Measurements from ENCODE around the gene ZNF777.
A peak's percentile ranks its signal among the peaks of the same experiment; 100 is the strongest.

Gene ZNF777

DNA sequence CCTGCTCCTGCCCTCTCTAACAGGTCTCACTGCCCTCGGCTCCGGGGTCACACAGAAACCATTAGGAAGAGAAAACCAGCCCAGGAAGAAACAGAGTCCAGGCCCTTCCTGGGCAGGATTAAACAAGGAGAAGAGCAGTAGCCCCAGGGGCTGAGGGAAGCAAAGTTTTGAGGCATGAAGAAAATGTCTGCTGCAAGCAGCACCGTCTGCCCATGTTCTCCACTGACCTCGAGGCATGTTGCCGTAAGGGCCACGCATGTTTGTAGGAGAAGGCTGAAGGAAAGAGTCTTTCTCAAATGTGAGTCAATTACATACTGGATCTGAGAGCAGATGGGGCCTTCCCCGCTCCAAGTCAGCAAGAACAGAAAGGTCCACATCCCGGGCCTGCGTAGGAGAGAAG lies 32.5 kb upstream of the ZNF777 start:
- TF ChIP-seq POLR2A (IDR thresholded peaks at IDR 0.05; ENCODE audit: low read length) (no peak), GATA1 (IDR thresholded peaks at IDR 0.05; ENCODE audit: low read depth, low read length) (no peak)
- DNase-seq = no peak

DNA sequence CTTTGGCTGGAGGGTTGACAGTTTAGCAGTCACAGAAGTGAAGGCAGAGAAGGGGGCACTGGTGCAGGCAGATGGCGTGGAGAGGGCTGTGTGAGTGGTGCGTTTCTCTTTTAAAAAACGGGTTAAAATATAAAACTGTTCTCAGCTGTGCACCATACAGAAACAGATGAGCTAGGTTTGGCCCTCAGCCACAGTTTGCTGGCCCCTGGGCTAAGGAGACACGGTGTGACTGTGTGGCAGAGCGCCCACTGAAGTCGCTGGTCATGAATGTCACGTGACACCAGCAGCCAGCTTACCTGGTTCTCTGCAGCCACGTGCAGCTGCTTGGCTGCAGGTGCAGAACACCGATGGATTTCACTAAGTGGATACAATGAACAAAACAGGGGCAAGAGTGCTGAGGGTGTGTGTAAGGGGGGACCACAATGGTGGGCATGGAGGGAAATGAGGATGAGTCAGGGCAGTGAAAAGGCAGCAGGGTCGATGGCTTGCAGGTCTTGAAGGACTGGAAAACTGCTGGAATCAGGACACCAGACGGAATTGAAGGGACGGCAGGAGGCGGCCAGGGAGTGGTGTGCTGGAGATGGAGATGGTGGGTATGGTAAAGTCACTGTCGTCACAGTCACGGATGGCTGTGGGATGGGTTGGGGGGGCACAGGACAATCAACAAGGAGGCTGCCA lies 29.4 kb upstream of the ZNF777 start:
- TF ChIP-seq GATA1 (IDR thresholded peaks at IDR 0.05; ENCODE audit: low read depth, low read length) = no peak
- TF ChIP-seq POLR2A (IDR thresholded peaks at IDR 0.05; ENCODE audit: low read length) = no peak
- no peak for DNase-seq

DNA sequence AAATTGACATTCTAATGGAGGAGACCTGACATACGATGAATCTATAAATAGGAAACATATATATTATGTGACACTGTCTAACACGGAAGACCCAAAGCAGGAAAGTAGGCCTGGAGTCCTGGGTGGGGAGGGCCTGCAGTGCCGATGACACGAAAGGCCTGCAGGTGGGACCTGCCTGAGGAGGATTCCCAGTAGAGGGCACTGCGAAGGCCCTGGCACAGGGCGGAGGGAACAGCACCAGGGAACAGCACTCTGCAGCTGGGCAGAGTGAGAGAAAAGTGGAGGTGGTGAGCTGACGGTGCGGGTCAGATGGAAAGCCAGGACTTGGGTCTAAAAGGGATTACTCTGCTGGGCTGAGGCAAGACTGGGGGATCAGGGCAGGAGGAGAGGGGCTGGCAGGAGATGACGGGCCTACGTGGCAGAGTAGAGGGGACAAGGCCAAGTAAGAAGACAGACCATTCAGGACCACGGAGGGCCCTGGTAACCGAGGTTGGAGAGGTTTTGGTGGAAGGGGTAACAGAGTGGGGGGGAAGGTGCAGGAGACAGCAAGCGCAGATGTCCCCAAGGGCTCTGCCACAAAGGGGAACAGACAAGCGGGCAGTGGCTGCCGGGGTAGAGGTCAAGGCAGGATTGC lies 28.6 kb upstream of the ZNF777 start:
- no peak for TF ChIP-seq GATA1 (IDR thresholded peaks at IDR 0.05; ENCODE audit: low read depth, low read length)

DNA sequence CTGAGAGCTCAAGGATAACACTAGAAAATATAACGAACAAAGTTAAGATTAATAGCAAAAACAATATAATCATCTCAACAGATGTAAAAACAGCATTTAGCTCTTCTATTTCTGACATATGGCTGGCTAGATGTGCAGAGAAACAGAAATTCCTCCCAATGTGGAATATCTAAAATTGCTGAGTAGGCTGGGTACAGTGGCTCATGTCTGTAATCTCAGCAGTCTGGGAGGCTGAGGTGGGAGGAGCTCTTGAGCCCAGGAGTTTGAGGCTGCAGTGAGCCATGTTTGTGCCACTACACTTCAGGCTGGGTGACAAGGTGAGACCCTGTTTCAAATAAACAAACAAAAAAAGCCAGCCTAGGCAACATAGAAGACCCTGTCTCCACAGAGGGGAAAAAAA lies 18.7 kb upstream of the ZNF777 start:
- TF ChIP-seq GATA1 (IDR thresholded peaks at IDR 0.05; ENCODE audit: low read depth, low read length) (no peak), POLR2A (IDR thresholded peaks at IDR 0.05; ENCODE audit: low read length) (no peak)
- no peak for DNase-seq

More for the DNA sequence above, 28.6 kb upstream of the ZNF777 start:
- peak in 1 of 2 experiments; percentile 14 for DNase-seq

DNA sequence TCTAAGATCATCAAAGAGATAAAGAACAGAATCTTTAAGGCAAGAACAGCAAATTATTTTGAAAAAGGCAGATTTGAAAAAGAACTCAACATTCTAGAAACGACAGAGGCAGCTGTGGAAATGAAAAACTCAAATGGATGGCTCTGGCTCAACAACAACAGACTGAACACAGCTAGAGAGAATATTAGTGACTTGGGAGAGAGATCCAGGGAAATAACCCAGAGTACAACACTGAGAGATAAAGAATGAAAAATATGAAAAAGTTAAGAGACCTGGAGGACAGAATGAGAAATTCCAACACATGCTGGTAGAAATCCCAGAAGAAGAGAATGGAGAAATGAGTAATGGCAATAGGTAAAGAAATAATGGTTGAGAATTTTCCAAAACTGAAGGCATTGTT lies 17.9 kb upstream of the ZNF777 start:
- TF ChIP-seq GATA1 (IDR thresholded peaks at IDR 0.05; ENCODE audit: low read depth, low read length) (no peak), POLR2A (IDR thresholded peaks at IDR 0.05; ENCODE audit: low read length) (no peak)
- no peak for DNase-seq

DNA sequence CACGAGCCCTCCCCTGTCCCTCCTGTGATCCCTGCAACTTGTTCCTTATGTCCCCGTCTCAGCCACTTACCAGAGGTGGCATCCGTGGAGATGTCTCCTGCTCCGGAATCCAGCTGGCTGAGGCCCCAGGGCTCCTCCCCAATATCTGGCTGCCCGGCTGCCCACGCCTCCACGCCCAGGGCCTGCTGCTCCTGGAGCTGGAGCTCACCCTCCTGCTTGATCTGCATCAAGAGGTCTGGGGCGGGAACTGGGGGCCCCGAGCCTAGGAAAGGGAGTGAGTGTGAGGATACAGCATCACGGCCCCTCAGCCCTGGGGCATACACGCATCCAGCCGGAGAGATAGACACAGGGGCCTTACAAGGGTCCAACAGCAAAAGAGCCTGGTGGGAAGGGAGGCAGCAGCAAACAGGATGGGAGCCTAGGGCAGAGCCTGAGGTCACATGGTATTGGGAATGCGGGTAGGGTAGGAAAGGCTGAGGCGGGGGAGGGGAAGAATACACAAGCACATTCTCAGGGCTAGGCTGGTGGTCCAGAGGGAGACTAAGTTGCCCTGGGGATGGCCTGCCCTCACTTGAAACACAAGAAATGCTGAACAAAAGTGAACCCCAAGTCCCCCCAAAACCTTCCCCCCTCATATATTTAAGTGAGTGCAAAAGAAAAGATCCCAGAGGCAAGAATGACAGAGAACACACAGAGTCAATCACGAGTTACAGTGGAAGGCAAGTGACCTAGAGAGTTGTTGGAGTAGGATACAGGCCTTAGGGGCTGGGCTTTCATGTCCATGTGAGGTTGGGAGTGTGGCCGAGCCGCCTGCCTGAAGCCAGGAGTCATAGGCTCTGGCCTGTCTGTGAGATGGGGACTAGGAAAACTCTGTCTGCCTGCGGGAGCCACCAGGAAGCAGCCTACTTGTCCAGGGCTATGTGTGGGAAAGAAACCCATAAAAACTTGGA lies 16.9 kb upstream of the ZNF777 start:
- no peak for TF ChIP-seq POLR2A (IDR thresholded peaks at IDR 0.05; ENCODE audit: low read length)
- no peak for TF ChIP-seq GATA1 (IDR thresholded peaks at IDR 0.05; ENCODE audit: low read depth, low read length)
- no peak for DNase-seq

DNA sequence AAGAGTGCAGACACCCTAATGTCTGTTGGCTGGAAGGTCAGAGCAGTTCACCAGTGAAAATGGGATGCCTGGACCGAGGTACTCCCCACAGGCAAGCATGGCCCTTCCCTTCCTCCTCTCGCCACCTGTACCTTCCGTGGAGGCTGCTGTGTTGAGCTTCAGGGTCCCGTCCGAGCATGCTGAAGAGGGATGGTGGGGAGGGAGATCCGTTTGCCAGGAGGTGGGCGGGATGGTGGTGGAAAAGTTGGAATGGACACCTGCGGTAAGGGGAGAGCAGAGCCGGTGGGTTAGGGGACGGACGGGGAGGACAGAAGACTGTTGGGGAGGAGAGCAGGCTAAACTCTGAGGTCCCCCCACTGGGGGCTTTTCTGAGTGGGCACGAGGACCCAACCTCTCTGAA lies 15.9 kb upstream of the ZNF777 start:
- TF ChIP-seq POLR2A (IDR thresholded peaks at IDR 0.05; ENCODE audit: low read length) = no peak
- no peak for TF ChIP-seq GATA1 (IDR thresholded peaks at IDR 0.05; ENCODE audit: low read depth, low read length)
- DNase-seq = no peak

DNA sequence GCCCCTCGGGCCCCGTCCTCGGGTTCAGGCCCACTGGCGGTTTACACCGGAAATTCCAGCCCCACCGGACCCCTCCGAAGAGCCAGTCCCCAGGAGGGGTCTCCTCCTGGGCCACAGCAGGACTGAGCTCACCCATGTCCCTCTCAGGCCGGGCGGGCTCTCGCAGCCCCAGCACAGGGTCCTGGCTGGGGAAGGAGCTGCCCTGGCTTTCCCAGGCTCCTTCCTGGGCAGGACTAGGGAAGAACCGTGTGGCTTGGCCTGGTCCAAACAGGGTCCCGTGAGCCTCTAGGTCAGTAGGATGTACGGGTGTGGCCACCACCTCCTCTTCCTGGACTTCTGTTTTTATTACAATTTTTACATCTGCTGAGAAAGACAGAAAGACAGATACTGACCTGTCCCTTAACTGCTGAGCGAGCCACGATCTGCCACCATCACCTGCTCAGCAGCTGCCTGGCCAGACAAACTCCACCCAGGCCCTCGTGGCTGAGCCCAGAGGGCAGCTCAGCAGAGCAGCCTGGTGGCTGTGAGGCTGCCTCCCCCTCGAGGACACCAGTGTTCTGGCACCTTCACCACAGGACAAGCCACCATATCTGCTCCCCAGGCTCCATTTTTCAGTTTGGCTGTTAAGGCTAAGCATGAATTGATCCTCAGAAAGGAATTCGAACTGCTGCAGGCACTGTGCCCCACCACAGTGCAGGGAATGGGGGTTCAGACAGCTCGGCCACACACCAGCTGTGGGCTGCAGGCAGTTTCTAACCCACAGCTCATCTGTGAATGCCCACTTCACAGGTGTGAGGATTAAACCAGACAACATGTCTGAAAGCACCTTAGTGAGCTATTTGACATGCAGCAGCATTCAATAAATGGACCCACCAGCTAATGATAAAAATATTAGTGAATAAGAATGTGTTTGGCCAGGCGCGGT lies 14.5 kb upstream of the ZNF777 start:
- TF ChIP-seq GATA1 (IDR thresholded peaks at IDR 0.05; ENCODE audit: low read depth, low read length) (no peak), POLR2A (IDR thresholded peaks at IDR 0.05; ENCODE audit: low read length) (no peak)
- no peak for DNase-seq

DNA sequence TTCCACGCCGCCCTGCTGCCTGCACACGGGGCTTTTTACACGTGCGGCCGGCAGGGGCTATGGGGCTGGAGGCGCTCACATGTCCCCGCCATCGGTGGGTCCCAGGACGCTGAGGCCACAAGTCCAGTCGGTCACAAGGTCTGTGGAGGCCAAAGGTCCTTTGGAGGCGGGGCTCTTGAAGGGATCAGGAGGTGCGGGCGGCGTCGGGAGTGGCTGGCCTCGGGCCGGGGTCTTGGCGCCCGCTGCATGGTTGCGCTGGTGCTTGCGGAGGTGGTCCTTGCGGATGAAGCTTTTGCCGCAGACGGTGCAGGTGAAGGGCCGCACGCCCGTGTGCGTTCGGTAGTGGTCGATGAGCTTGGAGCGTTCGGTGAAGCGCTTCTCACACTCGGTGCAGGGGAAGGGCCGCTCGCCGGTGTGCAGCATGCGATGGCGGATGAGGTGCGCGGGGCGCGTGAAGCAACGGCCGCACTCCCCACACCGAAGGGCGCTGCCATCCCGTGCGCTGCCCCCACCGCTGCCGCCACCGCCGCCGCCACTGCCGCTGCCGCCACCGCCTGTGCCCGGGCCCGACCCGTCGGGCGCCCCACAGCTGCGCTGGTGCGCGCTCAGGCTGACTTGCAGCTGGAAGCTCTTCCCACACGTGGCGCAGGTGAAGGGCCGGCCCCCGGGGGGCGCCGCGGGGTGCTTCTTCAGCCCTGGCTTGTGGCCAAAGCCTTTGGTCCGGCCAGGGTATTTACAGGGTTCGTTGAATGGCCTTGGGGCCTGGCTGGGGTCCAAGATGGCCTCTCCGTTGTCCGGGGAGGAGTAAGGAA lies 13.7 kb upstream of the ZNF777 start:
- DNase-seq = peak in 1 of 2 experiments; percentile 17
- TF ChIP-seq POLR2A (IDR thresholded peaks at IDR 0.05; ENCODE audit: low read length) (no peak), GATA1 (IDR thresholded peaks at IDR 0.05; ENCODE audit: low read depth, low read length) (no peak)

DNA sequence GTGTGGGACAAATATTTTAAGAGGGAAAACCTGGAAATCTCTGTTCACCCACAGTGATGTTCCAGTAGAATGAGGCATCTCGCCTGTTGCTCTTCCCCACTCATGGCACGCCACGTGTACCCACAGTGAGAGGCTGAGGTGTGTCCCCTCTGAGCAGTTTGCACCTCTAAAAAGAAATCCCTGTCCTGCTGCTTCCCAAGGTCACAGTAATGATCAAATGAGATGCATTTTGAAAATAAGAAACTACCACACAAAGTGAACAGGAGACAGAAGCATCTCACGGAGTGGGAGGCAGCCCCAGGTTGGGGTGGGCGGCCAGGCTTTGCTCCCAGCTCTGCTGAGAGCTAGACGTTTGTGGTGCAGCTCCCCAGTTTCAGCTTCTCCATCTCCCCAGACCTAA lies 12.4 kb upstream of the ZNF777 start:
- DNase-seq = no peak
- TF ChIP-seq POLR2A (IDR thresholded peaks at IDR 0.05; ENCODE audit: low read length) (no peak), GATA1 (IDR thresholded peaks at IDR 0.05; ENCODE audit: low read depth, low read length) (no peak)

DNA sequence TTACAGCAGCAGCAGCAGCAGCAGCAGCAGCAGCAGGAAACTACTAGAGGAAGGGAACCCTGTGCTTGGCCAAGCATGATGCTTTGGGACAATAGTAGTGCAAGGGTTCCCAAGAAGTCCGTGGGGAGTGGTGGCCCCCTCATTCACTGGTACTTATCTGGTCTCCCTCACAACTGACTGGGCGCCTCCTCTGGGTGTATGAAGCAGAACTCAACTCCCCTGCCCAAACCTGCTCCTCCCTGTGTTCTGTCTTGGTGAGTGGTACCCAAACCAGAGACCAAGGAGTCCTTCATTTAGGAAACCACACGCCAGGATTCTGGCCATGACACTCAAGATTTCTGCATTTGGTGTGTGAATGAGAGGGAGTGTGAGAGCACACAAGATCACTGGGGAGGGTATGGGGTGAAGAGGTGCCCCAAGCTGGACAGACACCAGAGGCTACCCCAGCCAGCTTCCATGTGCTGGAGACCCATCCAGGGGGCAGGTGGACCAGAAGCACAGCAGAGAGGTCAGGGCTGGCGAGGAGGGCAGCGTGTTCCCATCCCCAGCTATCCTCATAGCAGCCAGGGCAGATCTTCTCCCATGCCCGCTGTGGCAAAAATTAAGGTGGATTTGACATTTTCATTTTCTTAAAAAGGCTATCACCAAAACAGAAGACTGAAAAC lies 10.6 kb upstream of the ZNF777 start:
- DNase-seq = no peak
- TF ChIP-seq POLR2A (IDR thresholded peaks at IDR 0.05; ENCODE audit: low read length) = no peak
- TF ChIP-seq GATA1 (IDR thresholded peaks at IDR 0.05; ENCODE audit: low read depth, low read length) = no peak

DNA sequence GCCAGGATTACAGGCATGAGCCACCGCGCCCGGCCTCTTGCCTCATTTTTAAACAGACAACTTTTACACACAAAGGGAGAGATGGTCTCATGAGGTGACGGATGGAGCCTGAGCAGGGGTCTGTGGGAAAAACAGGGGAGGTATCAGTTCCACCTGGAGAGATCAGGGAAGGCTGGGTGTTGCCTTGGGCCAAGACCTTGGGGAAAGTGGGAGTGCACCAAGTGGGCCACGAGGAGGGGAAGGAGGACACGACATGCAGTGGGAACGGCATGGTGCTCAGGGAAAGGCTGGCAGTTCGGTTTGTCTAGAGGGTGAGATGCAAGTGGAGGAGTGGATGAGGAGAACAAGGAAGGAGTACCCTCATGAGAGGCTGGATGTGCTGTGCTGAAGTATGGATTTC lies 8.9 kb upstream of the ZNF777 start:
- TF ChIP-seq POLR2A (IDR thresholded peaks at IDR 0.05; ENCODE audit: low read length) (no peak), GATA1 (IDR thresholded peaks at IDR 0.05; ENCODE audit: low read depth, low read length) (no peak)
- no peak for DNase-seq

Data from erythroblast (primary cell).